ENCODE measurements around the gene ITGA6. TPM values are rescaled to one million over a fixed set of nuclear protein-coding genes. Genes with fewer than 3 reads are reported as not detected.

ITGA6 gene
- total and polyA plus RNA-seq, 2 experiments from 2014 or later: 32.9 to 124 TPM

DNA sequence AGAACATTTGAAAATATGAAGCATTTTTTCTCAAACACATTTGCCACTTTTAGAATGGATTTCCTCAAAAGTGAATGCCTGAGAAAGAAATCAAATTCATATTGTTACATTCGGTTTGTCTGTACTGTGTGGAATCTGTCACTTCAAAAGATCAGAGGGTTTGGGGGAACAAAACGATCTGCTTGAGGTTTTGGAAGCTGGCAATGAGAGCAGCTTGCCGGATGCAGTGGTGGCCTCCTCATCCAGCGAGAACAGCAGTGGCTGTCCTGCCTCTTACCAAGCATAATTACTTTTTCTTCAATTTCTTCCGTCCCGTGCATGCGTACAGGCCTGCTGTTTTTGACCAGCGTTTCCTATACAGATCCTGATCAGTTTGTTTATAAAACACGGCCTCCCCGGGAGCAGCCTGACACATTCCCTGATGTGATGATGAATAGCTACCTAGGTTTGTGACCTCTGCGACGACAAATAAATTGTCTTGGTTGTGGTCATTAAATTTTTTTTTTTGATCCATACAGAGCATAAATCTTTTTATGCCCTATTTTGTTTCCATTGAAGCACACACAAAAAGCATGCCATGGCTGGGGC, 45.2 kb downstream of the ITGA6 start (continued):
- TF ChIP-seq, protein P1, sequence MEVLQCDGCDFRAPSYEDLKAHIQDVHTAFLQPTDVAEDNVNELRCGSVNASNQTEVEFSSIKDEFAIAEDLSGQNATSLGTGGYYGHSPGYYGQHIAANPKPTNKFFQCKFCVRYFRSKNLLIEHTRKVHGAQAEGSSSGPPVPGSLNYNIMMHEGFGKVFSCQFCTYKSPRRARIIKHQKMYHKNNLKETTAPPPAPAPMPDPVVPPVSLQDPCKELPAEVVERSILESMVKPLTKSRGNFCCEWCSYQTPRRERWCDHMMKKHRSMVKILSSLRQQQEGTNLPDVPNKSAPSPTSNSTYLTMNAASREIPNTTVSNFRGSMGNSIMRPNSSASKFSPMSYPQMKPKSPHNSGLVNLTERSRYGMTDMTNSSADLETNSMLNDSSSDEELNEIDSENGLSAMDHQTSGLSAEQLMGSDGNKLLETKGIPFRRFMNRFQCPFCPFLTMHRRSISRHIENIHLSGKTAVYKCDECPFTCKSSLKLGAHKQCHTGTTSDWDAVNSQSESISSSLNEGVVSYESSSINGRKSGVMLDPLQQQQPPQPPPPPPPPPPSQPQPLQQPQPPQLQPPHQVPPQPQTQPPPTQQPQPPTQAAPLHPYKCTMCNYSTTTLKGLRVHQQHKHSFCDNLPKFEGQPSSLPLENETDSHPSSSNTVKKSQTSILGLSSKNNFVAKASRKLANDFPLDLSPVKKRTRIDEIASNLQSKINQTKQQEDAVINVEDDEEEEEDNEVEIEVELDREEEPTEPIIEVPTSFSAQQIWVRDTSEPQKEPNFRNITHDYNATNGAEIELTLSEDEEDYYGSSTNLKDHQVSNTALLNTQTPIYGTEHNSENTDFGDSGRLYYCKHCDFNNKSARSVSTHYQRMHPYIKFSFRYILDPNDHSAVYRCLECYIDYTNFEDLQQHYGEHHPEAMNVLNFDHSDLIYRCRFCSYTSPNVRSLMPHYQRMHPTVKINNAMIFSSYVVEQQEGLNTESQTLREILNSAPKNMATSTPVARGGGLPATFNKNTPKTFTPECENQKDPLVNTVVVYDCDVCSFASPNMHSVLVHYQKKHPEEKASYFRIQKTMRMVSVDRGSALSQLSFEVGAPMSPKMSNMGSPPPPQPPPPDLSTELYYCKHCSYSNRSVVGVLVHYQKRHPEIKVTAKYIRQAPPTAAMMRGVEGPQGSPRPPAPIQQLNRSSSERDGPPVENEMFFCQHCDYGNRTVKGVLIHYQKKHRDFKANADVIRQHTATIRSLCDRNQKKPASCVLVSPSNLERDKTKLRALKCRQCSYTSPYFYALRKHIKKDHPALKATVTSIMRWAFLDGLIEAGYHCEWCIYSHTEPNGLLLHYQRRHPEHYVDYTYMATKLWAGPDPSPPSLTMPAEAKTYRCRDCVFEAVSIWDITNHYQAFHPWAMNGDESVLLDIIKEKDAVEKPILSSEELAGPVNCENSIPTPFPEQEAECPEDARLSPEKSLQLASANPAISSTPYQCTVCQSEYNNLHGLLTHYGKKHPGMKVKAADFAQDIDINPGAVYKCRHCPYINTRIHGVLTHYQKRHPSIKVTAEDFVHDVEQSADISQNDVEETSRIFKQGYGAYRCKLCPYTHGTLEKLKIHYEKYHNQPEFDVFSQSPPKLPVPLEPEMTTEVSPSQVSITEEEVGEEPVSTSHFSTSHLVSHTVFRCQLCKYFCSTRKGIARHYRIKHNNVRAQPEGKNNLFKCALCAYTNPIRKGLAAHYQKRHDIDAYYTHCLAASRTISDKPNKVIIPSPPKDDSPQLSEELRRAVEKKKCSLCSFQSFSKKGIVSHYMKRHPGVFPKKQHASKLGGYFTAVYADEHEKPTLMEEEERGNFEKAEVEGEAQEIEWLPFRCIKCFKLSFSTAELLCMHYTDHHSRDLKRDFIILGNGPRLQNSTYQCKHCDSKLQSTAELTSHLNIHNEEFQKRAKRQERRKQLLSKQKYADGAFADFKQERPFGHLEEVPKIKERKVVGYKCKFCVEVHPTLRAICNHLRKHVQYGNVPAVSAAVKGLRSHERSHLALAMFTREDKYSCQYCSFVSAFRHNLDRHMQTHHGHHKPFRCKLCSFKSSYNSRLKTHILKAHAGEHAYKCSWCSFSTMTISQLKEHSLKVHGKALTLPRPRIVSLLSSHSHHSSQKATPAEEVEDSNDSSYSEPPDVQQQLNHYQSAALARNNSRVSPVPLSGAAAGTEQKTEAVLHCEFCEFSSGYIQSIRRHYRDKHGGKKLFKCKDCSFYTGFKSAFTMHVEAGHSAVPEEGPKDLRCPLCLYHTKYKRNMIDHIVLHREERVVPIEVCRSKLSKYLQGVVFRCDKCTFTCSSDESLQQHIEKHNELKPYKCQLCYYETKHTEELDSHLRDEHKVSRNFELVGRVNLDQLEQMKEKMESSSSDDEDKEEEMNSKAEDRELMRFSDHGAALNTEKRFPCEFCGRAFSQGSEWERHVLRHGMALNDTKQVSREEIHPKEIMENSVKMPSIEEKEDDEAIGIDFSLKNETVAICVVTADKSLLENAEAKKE (CRISPR knock-in tag; IDR thresholded peaks at IDR 0.05): no peak
- TF ChIP-seq EZH2phosphoT487 (IDR thresholded peaks at IDR 0.05; ENCODE audit: unreplicated experiment): no peak

DNA sequence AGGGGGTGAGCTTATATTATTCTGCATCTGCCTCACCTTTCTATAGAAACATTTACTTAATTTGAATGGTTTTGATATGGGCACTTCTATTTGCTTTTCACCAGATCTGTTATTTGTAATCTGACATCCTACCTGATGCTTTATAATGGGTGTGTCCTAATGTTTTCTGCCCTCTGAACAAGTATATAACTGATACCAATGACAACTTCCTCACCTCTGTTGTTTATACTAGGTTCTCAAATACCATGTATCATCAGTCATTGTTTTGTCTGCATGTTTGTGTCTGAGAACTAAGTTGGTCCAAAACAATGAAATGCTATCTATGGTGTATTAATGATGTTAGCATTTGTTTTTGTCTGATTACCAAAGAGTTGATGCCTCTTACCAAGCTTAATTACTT, 45.8 kb downstream of the ITGA6 start:
- H3K4me3 Mint-ChIP-seq: no peak overlapping the region
- no peaks in the 10 kb centered on the region; the same call in 1 of the 2 replicates for H3K36me3 ChIP-seq (ENCODE audit: insufficient read depth)
- ATAC-seq: no peak
- H3K27me3 ChIP-seq (ENCODE audit: insufficient read depth): no peaks in the 10 kb centered on the region
- no peak overlapping the region for H3K4me2 ChIP-seq
- H3K4me3 ChIP-seq: no peak overlapping the region
- DNase-seq (ENCODE audit: low spot score): no peak
- H3K4me1 Mint-ChIP-seq: no peaks in the 10 kb centered on the region
- no peak overlapping the region for H2AFZ ChIP-seq
- H3K27me3 Mint-ChIP-seq (ENCODE audit: insufficient read depth, low read depth, poor library complexity): no peaks in the 10 kb centered on the region
- H3K4me1 ChIP-seq (ENCODE audit: insufficient read depth): no peaks in the 10 kb centered on the region
- no peaks in the 10 kb centered on the region; the same call in 1 of the 2 replicates for H4K20me1 ChIP-seq (replicated peaks; ENCODE audit: insufficient read depth)
- H3K9me3 Mint-ChIP-seq: no peaks in the 10 kb centered on the region
- no peak overlapping the region for H3K27ac Mint-ChIP-seq
- H3K27ac ChIP-seq (ENCODE audit: low read depth): no peak overlapping the region
- no peaks in the 10 kb centered on the region for H3F3A ChIP-seq (replicated peaks; ENCODE audit: low read depth)
- peaks cover 63% of the 10 kb centered on the region for H3K36me3 Mint-ChIP-seq (ENCODE audit: low read depth)
- H3K9me2 ChIP-seq (ENCODE audit: insufficient read depth): no peaks in the 10 kb centered on the region
- no peaks in the 10 kb centered on the region for H3K79me2 ChIP-seq (replicated peaks; ENCODE audit: insufficient read depth)
- TF ChIP-seq CREB1 (CRISPR knock-in tag; IDR thresholded peaks at IDR 0.05; ENCODE audit: low read depth) (no peak), POLR2AphosphoS5 (IDR thresholded peaks at IDR 0.05; ENCODE audit: low read depth) (no peak), ZNF114 (CRISPR knock-in tag; IDR thresholded peaks at IDR 0.05) (no peak), JUNB (IDR thresholded peaks at IDR 0.05; ENCODE audit: unreplicated experiment) (no peak), ZNF331 (CRISPR knock-in tag; IDR thresholded peaks at IDR 0.05; ENCODE audit: low read depth) (no peak), NANOG (IDR thresholded peaks at IDR 0.05; ENCODE audit: borderline replicate concordance) (no peak), EZH2phosphoT487 (IDR thresholded peaks at IDR 0.05; ENCODE audit: unreplicated experiment) (no peak)
- TF ChIP-seq, protein P1 (CRISPR knock-in tag; IDR thresholded peaks at IDR 0.05): no peak

Measured in GM23338 (cell line).